Kidney capillary endothelial cell (primary cell): Measurements from ENCODE around the gene SMAD3.
"Not testable (repeated sequence)": the region's sequence is repeated elsewhere in the genome, so short reads cannot be mapped to it uniquely, and the experiment has no call there.

ENCODE experiments used
- DNase-seq: peaks from one replicate; pipeline ENCODE4 v3.0.0-alpha.2; 2018; ENCODE audit warnings: low spot score

SMAD3 gene

DNA sequence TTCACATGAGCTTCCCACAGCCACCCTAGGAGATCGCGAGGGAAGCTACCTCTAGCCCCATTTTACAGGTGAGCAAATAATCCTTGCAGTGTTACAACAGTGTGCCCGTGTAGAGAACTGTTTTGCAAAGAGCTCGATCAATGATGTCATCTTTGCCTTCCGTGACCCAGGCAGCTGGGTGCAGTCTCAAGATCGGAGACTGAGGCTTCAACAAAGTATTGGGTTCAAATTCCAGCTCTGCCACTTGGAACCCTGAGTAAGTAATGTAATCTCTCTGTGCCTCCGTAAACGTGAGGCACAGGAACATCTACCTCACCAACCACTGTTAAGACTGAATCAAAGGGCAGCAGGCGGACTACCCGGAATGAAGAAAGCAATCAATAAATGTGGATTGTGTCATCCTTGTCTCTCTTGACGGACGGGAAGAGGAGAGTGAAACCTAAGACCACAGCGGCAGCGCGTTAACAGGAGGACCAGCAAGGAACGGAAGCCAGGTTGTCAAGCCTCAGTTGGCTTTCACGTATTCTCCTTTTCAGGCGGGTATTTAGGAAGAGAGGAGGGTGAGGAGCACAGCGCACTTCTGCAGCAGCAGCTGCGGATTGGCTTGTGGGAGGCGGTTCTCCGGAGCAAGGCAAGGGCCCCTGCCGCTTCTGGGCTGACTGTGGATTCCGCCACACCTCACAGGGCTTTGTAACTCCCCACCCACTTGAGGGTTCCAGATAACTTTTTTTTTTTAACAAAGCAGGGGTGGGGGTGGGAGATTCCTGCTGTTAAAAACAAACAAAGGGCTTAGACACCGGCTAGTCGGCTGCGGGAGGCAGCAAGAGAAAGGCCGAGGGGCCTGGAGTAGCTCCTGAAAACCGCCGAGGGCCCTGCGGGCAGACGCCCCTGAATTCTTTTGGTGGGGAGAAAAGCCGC is 1.5 kb upstream of the SMAD3 start:
- no peak for DNase-seq

DNA sequence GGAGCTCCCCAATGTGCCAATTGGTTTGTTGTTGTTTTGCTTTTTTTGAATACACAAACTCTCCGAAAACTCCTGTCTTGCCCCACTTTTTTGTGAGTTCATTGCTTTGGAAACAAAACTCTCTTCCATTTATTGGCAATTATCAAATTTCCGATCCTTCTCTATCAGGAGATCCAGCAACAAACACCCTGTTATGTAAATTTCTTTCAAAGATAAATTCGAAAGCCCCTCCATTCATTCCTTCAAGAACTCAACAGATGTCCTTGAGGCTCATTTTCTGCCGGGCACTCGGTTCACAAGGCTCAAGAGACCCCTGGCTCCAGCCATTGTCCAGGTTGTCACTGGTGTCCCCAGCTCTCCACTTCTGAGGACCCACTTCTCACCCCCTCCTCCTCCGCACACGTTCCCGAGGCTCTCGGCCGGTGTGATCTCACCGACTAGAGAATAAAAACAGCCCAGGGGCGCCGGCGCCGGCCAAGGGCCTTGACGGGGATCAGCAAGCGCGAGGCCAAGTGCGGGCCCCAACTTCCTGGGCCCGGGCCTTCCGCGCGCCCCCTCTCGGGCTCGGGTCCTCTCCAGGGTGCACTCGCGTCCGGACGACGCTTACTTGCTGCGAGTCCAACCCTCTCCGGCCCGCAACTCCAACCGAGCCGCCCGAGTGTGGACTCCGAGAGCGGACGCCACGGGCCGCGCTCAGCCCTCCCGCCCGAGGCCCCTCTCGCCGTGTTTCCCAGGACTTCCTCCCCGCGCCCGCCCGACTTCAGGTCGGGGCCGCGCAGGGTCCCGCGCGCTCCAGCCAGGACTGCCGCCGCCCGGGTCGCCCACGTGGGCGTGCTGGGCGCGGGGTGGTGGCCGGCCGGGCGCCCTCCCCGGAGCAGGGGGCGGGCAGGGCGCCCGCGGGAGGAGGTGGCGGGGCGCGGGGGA is 533 bp upstream of the SMAD3 start:
- no peak for DNase-seq

DNA sequence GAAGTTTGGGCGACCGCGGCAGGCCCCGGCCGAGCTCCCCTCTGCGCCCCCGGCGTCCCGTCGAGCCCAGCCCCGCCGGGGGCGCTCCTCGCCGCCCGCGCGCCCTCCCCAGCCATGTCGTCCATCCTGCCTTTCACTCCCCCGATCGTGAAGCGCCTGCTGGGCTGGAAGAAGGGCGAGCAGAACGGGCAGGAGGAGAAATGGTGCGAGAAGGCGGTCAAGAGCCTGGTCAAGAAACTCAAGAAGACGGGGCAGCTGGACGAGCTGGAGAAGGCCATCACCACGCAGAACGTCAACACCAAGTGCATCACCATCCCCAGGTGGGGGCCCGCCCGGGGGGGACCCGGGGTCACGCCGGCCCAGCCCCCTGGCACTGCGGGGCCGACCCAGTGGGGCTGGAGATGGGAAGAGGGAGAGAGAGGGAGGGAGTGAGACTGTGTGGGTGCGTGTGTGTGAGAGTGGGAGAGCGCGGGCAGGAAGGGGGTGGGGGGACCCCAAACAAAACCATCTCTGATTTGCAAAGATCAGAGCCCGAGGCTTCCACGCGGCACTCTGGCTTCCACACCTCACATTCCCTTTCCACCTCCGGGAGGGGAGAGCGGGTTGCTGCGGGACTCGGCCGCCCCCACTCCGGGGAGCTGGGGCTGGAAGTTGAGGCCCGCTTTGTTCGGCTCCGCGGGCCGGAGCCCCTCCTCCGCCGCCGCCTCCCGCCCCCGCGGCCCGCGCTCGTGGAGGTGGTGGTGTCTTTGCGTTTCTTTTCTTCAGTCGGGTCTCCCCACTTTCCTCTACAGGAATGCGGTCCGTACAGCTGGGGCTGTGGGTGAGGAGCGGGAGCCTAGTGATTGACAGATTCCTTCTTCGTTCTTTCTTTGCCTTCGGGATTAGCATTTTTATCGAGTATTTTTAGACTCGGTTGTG is 898 bp downstream of the SMAD3 start:
- no peak for DNase-seq

DNA sequence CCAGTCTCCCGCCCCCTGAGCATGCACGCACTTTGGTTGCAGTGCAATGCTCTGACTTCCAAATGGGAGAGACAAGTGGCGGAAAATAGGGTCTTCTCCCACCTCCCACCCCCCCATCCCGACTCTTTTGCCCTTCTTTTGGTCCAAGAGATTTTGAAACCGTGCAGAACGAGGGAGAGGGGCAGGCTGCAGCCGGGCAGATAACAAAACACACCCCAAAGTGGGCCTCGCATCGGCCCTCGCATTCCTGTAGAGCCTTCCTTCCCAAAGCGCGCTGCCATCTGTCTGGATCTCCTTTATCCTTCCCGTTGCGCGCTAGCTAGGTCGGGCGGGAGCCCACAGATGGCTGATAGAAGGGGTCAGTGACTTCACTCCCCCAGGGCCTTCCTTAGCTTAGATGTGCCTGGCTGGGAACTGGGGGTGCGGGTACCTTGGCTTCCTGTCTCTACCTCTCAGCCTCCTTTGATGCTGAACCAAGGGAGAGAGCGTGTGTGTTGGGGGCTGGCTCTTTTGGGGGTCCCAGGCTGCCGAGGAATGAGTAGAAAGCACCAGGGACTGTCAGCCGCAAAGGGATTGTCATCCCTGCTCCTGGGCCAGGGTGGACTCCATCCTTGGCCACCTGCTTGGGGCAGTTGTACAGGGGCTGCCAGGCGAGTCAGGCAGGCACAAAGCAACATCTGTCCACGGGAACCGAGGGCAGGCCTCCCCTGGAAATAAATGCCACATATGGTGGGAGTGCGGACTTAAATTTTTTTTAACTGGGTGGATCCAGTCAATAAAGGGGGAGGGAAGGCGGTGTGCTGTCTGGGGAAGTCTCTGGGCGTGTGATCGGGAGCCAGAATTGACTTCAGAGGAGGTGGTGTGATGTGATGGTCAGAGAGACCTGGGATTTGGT is 1.8 kb downstream of the SMAD3 start:
- DNase-seq, result no peak

DNA sequence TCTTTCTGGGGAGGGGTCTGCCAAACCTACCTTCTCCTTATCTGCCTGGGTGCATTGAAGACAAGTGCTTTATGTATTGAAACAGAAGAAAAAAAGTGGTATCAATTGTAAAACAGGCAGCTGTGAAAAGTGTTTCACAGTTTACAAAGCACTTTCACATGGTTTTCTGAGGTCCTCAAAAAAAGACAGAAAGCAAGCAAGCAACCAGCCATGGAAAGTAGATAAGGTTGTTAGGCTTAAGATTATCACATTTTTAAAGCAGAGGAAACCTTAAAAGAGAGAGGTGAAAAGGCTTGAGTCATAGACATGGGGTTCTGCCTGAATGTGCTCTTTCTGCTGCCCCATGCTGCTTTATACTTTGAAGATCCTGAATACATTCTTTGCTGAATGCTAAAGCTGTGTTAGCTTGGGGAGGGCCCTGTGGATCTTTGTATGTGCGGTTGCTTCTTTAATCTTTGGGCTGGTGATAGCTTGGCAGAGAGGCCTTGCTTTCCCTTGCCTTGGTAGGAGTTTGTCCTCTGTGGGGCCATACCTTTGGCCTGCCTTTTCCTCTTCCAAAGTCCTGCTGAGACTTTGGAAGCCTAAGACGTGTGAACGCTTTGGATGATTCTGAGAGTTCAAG is 2.6 kb downstream of the SMAD3 start:
- DNase-seq, result no peak

DNA sequence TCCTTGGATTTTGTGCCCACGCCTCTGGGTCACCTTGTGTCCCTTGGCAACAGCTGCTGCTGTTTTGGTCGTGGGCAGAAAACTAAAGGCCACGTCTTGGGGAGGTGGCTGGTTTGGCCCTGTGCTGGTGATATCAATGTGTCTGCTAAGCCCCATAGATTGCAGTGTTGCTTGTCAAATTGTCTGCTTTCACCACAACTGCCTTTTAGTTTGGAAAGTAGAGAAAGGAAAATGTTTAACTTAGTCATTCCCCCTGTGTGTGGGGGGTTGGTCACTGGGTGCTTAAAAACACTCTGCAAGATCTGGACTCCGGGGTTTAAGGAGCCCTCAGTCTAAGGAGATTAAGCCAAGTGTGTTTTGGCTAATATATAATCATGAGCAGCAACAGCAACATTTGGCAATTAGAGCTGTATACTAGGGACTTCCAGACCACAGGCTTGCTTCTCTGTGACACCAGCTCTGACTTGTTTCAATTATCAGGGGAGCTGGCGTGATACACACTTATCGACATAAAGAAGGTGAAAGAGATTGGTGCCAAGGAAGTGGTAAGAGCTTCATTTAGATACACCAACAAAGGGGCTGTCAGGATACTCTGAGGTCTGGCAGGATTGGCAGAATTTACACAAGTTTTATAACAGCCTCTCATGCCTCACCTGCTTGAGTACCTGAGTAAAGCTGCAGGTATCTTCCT is 3.5 kb downstream of the SMAD3 start:
- DNase-seq, result no peak

DNA sequence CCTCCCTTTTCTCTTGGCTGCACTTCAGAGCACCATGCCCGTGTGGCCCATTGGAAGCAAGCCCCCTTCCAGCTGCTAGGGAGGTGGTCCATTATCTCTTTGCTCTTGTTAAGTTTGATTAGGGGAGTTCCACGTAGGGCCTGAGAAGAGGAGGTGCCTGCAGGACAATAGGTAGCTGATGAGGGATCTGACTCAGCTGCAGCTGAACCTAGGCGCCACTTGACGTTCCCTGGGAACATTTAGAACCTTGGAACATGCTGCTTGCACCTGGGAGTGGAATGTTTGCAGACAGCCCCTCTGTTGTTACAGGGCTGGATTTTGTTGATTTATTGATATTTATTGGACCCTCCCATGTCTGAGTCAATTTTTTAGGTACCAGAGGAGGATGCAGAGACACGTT is 4.7 kb downstream of the SMAD3 start:
- DNase-seq, result no peak

DNA sequence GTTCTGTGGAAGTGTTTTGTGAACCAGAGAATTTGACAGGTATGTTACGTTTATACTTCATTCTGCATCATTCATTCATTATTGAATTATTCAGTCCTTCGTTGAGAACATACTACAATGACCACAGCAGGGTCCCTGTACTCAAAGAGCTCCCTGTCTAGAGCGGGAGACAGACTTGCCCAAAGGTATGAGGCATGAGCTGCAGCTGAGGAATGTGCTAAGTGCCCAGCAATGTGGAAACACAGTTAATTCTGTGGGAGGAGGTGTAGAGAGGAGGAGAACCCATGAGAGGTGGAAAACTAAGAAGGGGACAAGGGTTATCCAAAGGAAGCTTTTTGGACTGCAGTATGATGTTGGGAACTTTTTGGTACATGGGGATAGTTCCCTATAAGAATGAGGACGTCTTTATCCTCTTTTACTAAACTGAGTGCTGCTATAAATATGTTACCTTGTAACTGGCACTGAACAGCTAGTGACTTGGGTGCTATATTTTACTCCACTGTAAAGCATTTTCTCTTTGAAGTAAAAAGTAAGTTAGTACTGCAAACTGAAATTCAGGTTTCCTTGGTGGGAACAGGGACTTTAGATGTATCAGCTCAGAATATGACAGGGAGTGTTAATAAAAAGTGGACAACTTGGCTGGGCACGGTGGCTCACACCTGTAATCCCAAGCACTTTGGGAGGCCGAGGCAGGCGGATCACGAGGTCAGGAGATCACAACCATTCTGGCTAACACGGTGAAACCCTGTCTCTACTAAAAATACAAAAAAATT is 5.7 kb downstream of the SMAD3 start:
- DNase-seq, result no peak

DNA sequence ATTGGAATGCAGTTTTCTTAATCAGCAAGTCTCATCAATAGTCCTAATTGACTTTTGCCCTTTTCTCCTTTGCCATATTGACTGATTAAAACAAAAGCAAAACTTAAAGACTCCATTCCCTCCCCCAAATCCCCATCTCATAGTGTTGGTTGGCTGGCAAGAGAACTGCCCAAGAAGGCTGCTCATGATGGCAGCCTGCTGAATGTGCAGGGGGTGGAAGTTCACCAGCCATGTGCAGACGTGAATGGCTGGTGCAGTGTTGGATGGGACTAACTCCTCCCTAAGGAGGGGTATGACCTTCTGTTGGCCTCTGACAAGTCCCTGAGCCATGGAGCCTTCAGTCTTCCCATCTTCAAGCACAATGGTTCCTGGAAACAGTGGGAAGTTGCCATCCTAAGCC is 7.0 kb downstream of the SMAD3 start:
- DNase-seq, result no peak

GRCh38 chr15:67072958-67073357 is 7.6 kb downstream of the SMAD3 start:
- DNase-seq, result no peak

DNA sequence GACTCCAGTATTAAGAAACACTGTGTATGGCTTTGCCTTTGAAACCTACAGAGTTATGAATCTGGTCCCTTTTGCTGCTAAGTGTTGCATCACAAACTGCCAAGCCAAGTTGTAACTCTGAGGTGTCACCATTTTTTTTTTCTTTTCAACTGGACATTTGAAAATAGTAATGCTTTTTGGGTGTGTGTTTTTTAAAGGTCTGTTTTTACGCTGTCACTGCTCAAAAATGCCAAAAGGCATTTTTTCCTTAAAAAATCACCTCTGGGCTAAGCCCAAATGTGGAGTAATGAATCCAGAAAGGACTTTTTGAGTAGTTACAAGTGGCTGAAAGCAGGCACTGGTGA is 9.5 kb downstream of the SMAD3 start:
- no peak for DNase-seq

DNA sequence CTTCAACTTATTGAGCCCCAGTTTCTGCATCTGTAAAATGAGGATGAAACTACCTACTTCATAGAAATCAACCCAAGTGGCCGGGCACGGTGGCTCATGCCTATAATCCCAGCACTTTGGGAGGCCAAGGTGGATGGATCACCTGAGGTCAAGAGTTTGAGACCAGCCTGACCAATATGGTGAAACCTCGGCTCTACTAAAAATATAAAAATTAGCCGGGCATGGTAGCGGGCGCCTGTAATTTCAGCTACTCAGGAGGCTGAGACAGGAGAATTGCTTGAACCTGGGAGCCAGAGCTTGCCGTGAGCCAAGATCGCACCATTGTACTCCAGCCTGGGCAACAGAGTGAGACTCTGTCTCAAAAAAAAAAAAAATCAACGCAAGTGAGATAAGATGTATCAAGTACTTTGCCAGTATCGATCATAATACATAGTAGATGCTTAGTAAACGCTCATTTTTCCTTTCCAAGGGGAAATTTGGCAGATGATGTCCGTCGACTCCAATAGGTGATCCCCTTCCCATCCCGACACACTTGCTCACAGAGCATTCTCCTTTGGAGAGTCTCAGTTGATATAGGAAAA is 10.2 kb downstream of the SMAD3 start:
- not testable (repeated sequence) for DNase-seq

- peak; percentile 96 for DNase-seq
Observed at GRCh38 chr15:67076147-67076843, 10.9 kb downstream of the SMAD3 start.

DNA sequence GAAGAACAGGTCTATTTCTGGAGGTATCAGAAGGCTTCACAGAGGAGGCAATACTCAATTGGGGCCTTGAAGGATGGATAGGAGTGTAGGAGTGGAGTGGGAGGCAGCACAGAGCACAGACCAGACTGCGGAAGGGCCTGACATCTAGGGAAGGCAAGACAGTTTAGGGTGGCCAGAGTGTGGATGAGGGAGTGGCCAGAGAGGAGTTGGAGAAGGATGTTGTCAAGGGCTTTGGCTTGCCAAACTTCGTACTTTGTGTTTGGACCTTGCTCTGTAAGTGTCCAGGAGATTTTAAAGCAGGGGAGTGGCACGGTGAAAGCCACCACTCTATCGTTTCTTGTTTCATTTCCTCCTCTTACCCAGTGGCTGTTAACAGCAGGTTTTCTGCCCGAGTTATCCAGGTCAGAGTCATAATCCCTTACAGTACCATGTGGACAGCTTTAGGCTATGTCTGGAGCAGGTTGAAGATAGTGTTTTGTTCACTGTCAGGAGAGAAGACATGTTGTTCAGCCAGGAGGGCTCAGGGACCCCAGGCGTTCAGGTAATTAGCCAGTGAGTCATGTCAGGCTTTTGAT is 12.3 kb downstream of the SMAD3 start:
- DNase-seq, result no peak

DNA sequence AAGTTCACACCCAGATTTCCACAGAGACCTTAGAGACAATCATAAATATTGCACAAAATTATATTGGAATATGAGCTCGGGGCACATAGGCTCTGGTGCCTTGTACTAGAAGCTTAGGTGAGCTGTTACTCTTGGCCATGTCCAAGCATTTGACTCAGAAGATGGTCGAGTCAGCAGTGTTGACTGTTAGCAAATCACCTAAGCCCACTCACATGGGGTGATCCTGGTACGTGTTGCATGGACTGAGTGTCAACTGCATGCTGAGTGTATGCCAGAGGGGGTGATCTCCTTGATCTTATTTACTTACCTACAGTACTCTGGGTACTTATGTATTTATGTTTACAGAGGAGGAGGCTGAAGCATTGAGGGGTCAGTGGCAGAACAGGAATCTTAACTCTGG is 14.0 kb downstream of the SMAD3 start:
- no peak for DNase-seq

DNA sequence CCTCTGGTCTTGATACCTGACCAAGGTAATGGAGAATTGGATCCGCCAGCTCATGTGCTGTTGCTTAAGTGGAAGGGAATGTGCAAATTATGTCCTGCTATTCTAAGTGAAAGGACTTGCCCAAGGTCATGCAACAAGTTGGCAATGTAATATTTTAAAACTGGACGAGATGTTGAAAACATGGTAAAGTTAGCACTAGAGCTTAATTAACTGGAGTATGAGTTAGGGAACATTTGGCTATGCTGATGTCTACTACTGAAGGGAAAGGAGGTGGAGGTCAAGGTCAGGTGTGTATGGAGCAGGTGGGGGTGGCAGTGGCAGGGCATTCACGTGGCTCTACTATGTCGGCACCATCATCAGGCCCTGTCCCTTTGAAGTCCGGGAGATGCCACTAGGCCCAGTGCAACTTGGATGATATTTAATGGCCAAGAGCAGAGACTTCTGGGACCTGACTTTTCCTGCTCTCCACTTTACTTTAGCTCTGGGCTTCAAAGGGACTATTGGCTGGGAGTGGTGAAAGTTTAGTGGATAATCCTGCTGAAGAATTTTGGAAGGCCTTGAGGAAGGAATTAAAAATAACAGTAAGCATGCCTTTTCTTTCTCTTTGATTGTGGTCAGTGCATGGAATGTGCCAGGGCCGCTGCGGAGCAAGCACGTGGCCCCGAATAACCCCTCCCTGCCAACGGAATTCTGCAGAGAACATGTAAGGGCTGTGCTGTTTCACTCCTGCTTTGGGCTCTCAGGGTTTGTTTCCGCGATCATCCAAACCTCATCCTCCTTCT is 14.9 kb downstream of the SMAD3 start:
- DNase-seq, result no peak

- DNase-seq, result no peak
Observed at GRCh38 chr15:67080900-67081431, 15.6 kb downstream of the SMAD3 start.
